Activated T-cell treated with anti-CD3 and anti-CD28 coated beads, Interleukin-2, amount 50 U/mL, for 24 hours (primary cell): ENCODE results near the gene MED31.

Experiments used
- DNase-seq: peaks from one replicate; pipeline ENCODE4 v3.0.0-alpha.2; 2020
- H3K27ac Mint-ChIP-seq: 2 replicates; pipeline ENCODE4 v1.8.0; 2020; ENCODE audit warnings: mild to moderate bottlenecking, mixed read lengths
- H3K27me3 Mint-ChIP-seq: 2 replicates; pipeline ENCODE4 v1.8.0; 2020; ENCODE audit warnings: mixed read lengths
- H3K36me3 Mint-ChIP-seq: 2 replicates; pipeline ENCODE4 v1.8.0; 2020; ENCODE audit warnings: low read depth, mixed read lengths
- H3K4me1 Mint-ChIP-seq: 2 replicates; pipeline ENCODE4 v1.8.0; 2020; ENCODE audit warnings: low read depth, mixed read lengths
- H3K4me3 Mint-ChIP-seq: 2 replicates; pipeline ENCODE4 v1.8.0; 2020; ENCODE audit warnings: mild to moderate bottlenecking, moderate library complexity, mixed read lengths
- H3K9me3 Mint-ChIP-seq: 2 replicates; pipeline ENCODE4 v1.8.0; 2020; ENCODE audit warnings: mixed read lengths

The MED31 gene

DNA sequence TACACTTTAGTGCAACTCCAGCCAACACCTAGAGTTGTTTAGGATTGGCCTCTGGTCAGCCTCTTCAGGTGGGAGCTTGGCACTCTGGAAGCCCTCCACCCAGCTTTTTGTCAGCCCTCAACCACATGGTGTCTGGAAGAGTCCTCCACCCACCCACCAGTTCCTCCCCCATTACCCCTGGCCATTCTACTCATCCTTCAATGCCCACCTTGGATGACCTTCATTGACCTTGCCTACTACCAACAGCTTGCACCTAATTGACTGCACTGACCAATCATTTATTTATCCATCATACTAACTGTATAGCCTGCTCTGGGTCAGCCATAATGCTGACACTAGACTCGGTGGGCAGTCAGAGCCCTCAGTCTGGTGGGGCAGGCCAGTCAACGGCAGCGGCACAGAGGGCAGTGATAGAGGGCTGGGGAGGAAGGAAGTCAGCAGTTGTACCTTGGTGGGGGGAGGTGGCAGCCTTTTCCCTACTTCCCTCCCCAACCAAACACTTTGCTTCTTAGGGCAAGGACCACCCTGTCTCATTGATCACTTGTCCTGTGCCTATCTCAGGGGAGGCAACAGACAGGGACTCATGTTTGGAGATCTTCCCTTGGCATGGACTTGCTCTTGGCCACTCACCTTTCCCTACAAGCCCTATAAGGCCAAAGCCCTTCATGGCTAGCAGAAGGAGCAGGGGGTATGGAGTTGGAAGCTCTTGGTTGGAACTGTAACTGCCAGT lies 32.5 kb upstream of the MED31 start:
- H3K9me3 Mint-ChIP-seq = no peaks in the 10 kb centered on the region

DNA sequence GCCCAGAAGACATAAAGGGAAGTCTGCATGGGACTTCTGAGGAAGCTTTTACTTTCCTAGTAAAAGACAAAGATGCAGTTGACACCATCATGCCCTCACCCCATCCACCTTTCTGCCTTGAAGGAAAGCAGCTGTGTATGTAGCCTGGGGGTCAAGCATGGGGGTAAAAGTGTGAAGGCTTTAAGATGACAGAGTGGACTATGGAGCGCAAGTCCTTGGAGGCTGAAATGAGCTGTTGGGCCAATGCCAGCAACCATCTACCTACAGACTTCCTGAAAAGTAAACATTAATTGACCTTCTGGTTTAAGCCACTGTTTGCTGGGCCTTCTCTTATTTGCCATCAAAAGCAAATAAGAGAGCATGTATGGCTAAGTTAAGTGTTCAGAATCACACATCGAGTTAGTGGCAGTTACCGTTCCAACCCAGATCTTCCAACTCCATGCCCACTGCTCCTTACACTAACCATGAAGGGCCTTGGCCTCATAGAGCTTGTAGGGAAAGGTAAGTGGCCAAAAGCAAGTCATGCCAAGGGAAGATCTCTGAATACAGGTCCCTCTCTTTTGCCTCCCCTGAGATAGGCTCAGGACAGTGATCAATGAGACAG lies 31.8 kb upstream of the MED31 start:
- H3K27me3 Mint-ChIP-seq = peaks cover 66% of the 10 kb centered on the region
- H3K4me1 Mint-ChIP-seq = no peaks in the 10 kb centered on the region
- H3K9me3 Mint-ChIP-seq = no peaks in the 10 kb centered on the region
- H3K27ac Mint-ChIP-seq = no peak overlapping the region
- H3K36me3 Mint-ChIP-seq = no peaks in the 10 kb centered on the region
- no peak overlapping the region for H3K4me3 Mint-ChIP-seq
- no peak for DNase-seq

More for the DNA sequence above, 32.5 kb upstream of the MED31 start:
- Mint-ChIP-seq H3K27ac (no peak overlapping the region), H3K27me3 (peaks cover 59% of the 10 kb centered on the region), H3K4me3 (no peak overlapping the region), H3K36me3 (no peaks in the 10 kb centered on the region), H3K4me1 (no peaks in the 10 kb centered on the region)
- no peak for DNase-seq

DNA sequence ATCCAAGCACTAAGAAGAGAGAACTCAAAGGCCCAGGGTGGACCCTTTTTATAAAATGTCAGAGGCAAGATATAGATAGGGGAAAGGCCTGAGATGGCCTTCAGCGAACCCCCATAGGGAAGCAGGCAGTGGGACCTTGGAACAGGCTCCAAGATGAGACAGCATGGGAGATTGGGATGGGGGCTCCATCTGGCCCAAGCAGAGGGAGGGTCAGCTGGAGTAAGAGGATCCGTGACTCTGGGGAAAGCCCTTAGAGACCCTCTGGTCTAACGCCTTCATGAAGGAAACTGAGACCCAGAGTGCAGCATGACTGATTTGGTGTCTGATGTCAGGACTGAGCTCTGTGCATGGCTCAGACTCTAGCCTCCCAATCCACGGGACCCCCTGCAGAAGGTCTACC lies 30.9 kb upstream of the MED31 start:
- peaks cover 65% of the 10 kb centered on the region for H3K27me3 Mint-ChIP-seq
- H3K36me3 Mint-ChIP-seq = no peaks in the 10 kb centered on the region
- H3K4me1 Mint-ChIP-seq = peaks cover 6% of the 10 kb centered on the region
- no peaks in the 10 kb centered on the region for H3K9me3 Mint-ChIP-seq
- no peak overlapping the region for H3K4me3 Mint-ChIP-seq
- no peak overlapping the region for H3K27ac Mint-ChIP-seq
- DNase-seq = no peak

DNA sequence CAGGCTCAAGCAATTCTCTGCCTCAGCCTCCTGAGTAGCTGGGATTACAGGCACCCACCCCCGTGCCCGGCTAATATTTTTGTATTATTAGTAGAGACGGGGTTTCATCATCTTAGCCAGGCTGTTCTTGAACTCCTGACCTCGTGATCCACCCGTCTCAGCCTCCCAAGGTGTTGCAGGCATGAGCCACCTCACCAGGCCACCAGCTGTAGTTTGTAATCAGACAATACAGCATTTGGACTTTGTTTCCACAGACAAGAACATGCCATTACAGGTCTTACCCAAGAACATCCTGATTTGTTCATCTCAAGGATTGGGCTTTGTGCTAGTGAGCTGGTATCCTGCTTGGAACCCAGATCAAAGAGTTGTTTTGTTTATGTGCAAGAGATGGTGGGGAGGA lies 30.3 kb upstream of the MED31 start:
- Mint-ChIP-seq H3K36me3 (no peaks in the 10 kb centered on the region), H3K4me1 (peaks cover 9% of the 10 kb centered on the region), H3K9me3 (no peaks in the 10 kb centered on the region), H3K27ac (no peak overlapping the region), H3K27me3 (peaks cover 58% of the 10 kb centered on the region), H3K4me3 (no peak overlapping the region)
- no peak for DNase-seq

DNA sequence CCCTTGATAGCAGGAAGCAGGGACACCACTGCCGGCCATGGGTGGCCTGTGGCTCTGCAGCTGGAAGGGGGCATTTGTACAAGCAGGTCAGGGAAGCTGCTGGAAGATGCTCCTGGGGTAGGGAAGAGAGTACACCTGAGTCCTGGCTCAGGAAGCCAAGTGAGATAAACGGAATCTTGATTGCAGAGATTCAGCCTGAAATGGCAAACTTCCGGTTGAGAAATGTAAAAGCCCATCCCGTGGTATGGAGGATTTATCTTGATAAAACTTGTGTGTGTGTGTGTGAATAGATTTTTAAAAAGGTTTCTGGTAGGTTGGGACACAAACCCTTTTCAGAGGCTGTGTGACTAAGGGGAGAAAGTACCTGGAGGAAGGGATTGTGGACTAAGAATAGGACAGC lies 29.8 kb upstream of the MED31 start:
- Mint-ChIP-seq H3K9me3 (no peaks in the 10 kb centered on the region), H3K4me3 (no peak overlapping the region), H3K27me3 (peaks cover 56% of the 10 kb centered on the region), H3K36me3 (no peaks in the 10 kb centered on the region), H3K27ac (no peak overlapping the region), H3K4me1 (peaks cover 9% of the 10 kb centered on the region)
- DNase-seq = no peak

DNA sequence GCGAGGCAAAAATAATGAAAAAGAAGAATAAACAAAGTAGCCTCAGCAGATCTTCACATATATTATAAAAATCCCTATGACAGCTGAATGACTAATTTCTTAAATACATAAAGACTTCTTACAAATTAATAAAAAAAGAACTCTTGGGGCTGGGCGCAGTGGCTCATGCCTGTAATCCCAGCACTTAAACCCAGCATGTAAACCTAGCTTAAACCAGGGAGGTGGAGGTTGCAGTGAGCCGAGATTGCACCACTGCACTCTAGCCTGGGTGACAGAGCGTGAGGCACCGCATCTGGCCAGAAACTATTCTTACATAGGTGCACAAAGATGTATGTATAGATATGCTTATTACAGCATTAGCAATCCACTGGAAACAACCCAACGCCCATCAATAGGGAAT lies 27.8 kb upstream of the MED31 start:
- DNase-seq = no peak
- H3K9me3 Mint-ChIP-seq = no peaks in the 10 kb centered on the region

DNA sequence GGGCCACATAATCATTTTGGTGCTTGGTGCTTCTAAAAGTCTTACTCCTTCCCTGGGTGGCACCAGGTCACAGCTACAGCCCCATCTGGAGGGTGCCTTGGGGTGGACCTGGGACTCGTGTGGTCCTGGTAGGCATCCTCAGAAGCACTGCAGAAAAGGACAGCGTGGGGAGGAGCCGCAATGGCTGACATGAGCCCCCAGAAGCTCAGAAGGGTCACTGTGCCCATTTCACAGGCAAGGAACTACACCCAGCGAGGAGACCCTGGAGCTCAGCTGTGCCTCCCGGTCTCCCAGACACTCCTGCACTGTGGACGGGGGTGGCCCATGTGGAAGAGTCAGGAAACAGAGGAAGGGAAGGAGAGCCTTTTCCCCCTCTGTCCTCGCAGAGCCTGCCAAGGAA lies 26.5 kb upstream of the MED31 start:
- Mint-ChIP-seq H3K9me3 (no peaks in the 10 kb centered on the region), H3K4me3 (no peak overlapping the region), H3K27me3 (peaks cover 42% of the 10 kb centered on the region), H3K36me3 (no peaks in the 10 kb centered on the region), H3K4me1 (peaks cover 9% of the 10 kb centered on the region), H3K27ac (no peak overlapping the region)
- DNase-seq = no peak

More for the DNA sequence above, 27.8 kb upstream of the MED31 start:
- peaks cover 46% of the 10 kb centered on the region for H3K27me3 Mint-ChIP-seq
- H3K4me3 Mint-ChIP-seq = no peak overlapping the region
- no peak overlapping the region for H3K27ac Mint-ChIP-seq
- H3K4me1 Mint-ChIP-seq = peaks cover 9% of the 10 kb centered on the region
- H3K36me3 Mint-ChIP-seq = no peaks in the 10 kb centered on the region

DNA sequence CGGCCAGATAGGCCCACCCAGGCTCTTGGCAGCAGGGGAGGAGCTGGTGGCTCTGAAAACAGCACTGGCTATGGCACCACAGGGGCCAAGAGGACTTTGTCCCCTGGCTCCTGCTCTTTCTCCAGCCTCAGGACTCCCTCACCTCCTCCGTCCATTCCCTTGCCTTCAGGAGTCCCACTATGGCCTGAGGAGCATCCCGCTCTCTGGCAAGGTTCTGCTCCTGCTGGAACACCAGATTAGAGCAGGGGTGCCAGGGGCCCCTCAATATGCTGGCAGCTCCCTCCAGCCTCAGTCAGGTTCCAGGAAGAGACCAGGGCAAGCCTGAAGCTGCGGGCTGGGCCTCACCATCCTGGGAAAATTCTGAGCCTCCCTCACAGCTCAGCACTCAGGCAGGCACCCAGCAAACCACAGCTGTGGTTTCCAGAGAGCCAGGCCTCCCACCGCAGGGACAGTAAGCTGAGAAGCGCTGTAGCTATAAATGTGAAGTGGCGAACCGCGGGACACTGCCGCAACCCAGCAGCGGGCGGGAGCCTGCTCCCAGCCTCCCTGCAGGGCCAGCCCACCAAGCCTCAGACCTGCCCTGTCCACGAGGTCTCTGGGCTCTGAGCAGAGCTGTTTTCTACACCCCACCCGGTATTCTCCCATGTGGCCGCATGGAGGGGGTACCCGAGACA lies 25.9 kb upstream of the MED31 start:
- Mint-ChIP-seq H3K27me3 (peaks cover 38% of the 10 kb centered on the region), H3K36me3 (no peaks in the 10 kb centered on the region), H3K27ac (no peak overlapping the region), H3K4me3 (no peak overlapping the region), H3K9me3 (no peaks in the 10 kb centered on the region), H3K4me1 (peaks cover 9% of the 10 kb centered on the region)
- no peak for DNase-seq

DNA sequence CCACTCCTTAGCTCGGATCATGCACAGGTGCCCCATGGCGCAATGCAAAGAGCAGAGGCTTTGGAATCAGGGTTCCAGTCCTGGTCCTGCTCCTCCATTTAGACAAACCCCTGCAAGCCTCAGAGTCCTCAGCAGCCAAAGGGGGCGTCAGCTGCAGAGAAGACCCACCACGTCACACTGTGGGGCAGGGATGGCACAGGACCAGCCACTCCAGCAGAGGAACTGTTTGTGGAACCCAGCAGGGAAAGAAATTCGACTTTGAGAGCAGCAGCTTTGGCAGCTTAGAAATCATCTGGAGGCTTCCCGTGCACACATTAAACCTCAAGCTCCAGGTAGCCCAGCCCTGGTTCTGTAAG lies 25.4 kb upstream of the MED31 start:
- peaks cover 9% of the 10 kb centered on the region for H3K4me1 Mint-ChIP-seq
- no peak overlapping the region for H3K27ac Mint-ChIP-seq
- no peak overlapping the region for H3K4me3 Mint-ChIP-seq
- peaks cover 33% of the 10 kb centered on the region for H3K27me3 Mint-ChIP-seq
- DNase-seq = no peak
- H3K9me3 Mint-ChIP-seq = no peaks in the 10 kb centered on the region
- H3K36me3 Mint-ChIP-seq = no peaks in the 10 kb centered on the region

DNA sequence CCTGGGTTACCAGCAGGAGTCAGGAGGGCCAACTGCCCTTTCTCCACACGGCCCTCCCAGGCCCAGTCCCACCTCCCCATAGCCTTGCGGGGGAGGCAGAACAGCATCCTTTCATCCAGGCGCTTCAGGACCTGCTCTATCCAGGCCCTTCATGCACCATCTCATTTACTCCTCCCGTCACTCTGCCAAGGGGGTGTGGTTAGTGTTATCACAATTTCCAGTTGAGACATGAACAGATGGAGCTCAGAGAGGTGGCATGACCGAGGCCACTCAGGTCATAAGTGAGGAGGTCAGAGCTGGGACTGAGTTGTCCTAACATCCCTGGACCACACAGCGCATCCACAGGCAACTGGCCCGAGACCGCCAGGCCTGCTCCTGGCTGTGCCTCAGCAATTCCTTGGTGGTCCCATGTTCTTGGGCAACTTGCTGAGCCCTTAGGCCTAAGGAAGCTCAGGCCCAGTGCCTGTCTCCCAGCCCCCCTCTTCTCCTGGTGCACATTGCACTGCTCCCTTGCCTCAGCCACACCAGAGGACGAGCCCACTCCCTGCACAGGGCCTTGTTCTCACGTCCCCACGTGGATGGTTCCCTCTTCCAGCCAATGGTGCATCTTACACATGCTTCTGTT lies 23.9 kb upstream of the MED31 start:
- H3K4me1 Mint-ChIP-seq = peaks cover 9% of the 10 kb centered on the region
- no peak for DNase-seq

DNA sequence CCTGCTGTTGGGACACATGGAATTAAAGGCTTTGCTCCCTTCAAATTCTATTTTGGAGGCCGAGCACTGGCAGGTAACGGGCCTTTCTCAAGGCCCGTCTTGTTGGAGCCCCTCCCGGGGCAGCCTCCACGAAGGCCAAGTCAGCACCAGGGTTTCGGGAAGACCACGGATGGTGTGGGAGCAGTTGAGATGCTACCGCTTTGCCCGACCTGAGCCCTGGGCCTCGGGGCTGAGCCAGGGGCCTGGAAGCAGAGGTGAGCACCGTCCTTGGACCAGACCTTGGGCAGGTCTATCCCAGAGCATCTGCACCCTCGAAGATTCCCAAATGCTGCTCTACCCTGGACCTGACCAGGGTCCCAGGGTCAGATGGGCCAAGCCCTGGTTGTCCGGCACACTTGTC lies 23.2 kb upstream of the MED31 start:
- H3K4me1 Mint-ChIP-seq = peaks cover 9% of the 10 kb centered on the region
- H3K36me3 Mint-ChIP-seq = no peaks in the 10 kb centered on the region
- H3K4me3 Mint-ChIP-seq = no peak overlapping the region
- H3K27me3 Mint-ChIP-seq = peaks cover 18% of the 10 kb centered on the region
- no peaks in the 10 kb centered on the region for H3K9me3 Mint-ChIP-seq
- no peak for DNase-seq
- H3K27ac Mint-ChIP-seq = no peak overlapping the region

More for the DNA sequence above, 23.9 kb upstream of the MED31 start:
- H3K4me3 Mint-ChIP-seq = no peak overlapping the region
- no peaks in the 10 kb centered on the region for H3K9me3 Mint-ChIP-seq
- H3K27ac Mint-ChIP-seq = no peak overlapping the region
- H3K27me3 Mint-ChIP-seq = peaks cover 23% of the 10 kb centered on the region
- no peaks in the 10 kb centered on the region for H3K36me3 Mint-ChIP-seq

DNA sequence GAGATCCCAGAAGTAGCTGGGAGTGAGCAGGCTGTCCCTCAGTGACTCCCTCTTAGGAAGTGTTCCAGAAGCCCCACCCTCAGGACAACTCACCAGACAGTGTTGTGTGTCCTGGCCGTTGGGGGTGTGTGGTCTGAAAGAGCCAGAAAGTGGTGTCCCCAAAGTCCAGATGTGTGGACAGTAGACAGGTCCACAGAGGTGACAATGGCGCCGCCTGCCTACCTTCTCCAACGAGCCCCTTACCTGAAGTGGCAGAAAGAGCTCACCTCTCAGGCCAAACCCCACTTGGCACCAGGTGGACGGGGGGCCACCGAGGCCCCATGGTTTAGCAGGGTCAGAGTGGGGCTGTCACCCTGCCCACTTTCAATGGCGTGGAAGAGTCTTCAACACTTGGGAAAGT lies 20.0 kb upstream of the MED31 start:
- Mint-ChIP-seq H3K4me3 (no peak overlapping the region), H3K4me1 (peaks cover 6% of the 10 kb centered on the region), H3K27ac (no peak overlapping the region), H3K36me3 (no peaks in the 10 kb centered on the region), H3K27me3 (no peaks in the 10 kb centered on the region), H3K9me3 (no peaks in the 10 kb centered on the region)
- no peak for DNase-seq

DNA sequence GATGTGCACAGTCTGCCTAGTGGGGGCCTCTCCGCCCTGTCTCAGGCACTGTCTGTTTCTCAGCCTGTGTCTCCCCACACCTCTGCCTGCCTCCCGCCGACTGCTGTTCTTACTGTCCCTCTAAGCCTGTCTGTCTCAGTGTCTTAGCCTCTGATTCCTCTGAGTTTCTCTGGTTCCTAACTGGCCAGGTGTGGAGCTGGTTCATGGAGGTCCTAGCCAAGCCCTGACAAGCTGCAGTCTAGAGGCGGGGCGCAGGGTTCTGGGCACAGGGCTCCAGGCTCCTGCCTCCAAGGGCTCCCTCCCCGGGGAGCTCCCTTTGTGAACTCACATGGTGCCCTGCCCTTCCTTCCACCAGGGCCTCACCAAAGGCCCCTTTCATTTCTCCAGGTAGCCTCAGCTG lies 19.6 kb upstream of the MED31 start:
- DNase-seq = no peak
- H3K4me3 Mint-ChIP-seq = no peak overlapping the region
- no peaks in the 10 kb centered on the region for H3K36me3 Mint-ChIP-seq
- peaks cover 6% of the 10 kb centered on the region for H3K4me1 Mint-ChIP-seq
- H3K27me3 Mint-ChIP-seq = no peaks in the 10 kb centered on the region
- H3K27ac Mint-ChIP-seq = no peak overlapping the region
- no peaks in the 10 kb centered on the region for H3K9me3 Mint-ChIP-seq

DNA sequence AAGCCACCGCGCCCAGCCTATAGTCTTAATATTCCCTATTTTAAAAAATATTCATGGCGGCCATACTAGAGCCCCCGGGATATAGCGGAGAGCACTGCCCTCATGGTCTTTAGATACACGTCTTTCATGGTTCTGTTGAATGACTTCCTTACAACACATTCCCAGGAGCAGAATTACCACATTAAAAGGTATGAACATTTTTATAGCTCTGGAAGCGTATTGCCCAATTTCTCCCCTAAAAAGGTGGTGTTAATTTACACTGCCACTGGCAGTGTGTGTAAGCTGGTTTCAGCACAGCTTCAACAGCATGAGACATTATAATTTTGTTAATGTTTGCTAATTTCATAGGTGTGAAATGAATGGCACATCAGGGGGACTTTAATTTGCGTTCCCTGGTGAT lies 19.2 kb upstream of the MED31 start:
- no peak for DNase-seq
- H3K27me3 Mint-ChIP-seq = no peaks in the 10 kb centered on the region
- no peak overlapping the region for H3K27ac Mint-ChIP-seq
- no peaks in the 10 kb centered on the region for H3K9me3 Mint-ChIP-seq
- H3K36me3 Mint-ChIP-seq = no peaks in the 10 kb centered on the region
- no peak overlapping the region for H3K4me3 Mint-ChIP-seq
- peaks cover 6% of the 10 kb centered on the region for H3K4me1 Mint-ChIP-seq
